ENCODE results near the gene PRKAA1.
"Not testable (repeated sequence)": the region's sequence is repeated elsewhere in the genome, so short reads cannot be mapped to it uniquely, and the experiment has no call there.

Gene PRKAA1

GRCh38 chr5:40799258-40799657 is 1.1 kb upstream of the PRKAA1 start:
- Histone ChIP-seq H3K27ac (replicated peaks) (no peak overlapping the region), H3K27me3 (ENCODE audit: insufficient read depth, poor library complexity, severe bottlenecking) (no peaks in the 10 kb centered on the region), H3K4me3 (replicated peaks; ENCODE audit: insufficient read depth, low read length) (no peak overlapping the region)
- DNase-seq (ENCODE audit: low read depth in 1 of 2, low spot score in 1 of 2): no peak
- TF ChIP-seq POLR2AphosphoS5 (IDR thresholded peaks at IDR 0.05; ENCODE audit: low read depth) (no peak), SPI1 (IDR thresholded peaks at IDR 0.05; ENCODE audit: borderline replicate concordance, low read depth) (no peak), GABPA (IDR thresholded peaks at IDR 0.05; ENCODE audit: low read depth) (no peak)
- TF ChIP-seq, protein P1, sequence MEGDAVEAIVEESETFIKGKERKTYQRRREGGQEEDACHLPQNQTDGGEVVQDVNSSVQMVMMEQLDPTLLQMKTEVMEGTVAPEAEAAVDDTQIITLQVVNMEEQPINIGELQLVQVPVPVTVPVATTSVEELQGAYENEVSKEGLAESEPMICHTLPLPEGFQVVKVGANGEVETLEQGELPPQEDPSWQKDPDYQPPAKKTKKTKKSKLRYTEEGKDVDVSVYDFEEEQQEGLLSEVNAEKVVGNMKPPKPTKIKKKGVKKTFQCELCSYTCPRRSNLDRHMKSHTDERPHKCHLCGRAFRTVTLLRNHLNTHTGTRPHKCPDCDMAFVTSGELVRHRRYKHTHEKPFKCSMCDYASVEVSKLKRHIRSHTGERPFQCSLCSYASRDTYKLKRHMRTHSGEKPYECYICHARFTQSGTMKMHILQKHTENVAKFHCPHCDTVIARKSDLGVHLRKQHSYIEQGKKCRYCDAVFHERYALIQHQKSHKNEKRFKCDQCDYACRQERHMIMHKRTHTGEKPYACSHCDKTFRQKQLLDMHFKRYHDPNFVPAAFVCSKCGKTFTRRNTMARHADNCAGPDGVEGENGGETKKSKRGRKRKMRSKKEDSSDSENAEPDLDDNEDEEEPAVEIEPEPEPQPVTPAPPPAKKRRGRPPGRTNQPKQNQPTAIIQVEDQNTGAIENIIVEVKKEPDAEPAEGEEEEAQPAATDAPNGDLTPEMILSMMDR (IDR thresholded peaks at IDR 0.05; ENCODE audit: insufficient read depth, low read length): no peak
- TF ChIP-seq, protein P2, sequence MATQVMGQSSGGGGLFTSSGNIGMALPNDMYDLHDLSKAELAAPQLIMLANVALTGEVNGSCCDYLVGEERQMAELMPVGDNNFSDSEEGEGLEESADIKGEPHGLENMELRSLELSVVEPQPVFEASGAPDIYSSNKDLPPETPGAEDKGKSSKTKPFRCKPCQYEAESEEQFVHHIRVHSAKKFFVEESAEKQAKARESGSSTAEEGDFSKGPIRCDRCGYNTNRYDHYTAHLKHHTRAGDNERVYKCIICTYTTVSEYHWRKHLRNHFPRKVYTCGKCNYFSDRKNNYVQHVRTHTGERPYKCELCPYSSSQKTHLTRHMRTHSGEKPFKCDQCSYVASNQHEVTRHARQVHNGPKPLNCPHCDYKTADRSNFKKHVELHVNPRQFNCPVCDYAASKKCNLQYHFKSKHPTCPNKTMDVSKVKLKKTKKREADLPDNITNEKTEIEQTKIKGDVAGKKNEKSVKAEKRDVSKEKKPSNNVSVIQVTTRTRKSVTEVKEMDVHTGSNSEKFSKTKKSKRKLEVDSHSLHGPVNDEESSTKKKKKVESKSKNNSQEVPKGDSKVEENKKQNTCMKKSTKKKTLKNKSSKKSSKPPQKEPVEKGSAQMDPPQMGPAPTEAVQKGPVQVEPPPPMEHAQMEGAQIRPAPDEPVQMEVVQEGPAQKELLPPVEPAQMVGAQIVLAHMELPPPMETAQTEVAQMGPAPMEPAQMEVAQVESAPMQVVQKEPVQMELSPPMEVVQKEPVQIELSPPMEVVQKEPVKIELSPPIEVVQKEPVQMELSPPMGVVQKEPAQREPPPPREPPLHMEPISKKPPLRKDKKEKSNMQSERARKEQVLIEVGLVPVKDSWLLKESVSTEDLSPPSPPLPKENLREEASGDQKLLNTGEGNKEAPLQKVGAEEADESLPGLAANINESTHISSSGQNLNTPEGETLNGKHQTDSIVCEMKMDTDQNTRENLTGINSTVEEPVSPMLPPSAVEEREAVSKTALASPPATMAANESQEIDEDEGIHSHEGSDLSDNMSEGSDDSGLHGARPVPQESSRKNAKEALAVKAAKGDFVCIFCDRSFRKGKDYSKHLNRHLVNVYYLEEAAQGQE (IDR thresholded peaks at IDR 0.05; ENCODE audit: insufficient replicate concordance, low read depth): no peak

DNA sequence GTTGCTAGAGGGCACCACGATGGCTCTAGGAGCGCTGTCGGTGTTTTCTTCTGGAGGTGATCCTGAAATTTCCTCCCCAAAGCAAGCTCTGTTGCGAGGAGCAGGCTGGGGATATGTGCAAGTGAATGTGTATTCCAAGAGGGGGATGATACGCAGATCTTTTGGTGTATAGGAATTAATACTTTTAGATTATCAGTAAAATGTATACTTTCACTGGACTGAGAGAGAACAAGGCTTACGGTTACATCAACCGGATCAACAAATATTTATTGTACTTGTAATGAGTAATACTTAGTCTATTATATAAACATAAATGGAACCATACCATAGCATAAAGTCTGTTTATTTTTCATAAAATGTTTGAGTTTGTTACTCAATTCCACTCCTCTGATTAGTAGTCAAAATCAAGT is 632 bp upstream of the PRKAA1 start:
- Histone ChIP-seq H3K27ac (replicated peaks) (no peak overlapping the region), H3K27me3 (ENCODE audit: insufficient read depth, poor library complexity, severe bottlenecking) (no peaks in the 10 kb centered on the region), H3K4me3 (replicated peaks; ENCODE audit: insufficient read depth, low read length) (peak overlapping the region; percentile 73)
- DNase-seq (ENCODE audit: low read depth in 1 of 2, low spot score in 1 of 2): no peak
- TF ChIP-seq, protein P1 (IDR thresholded peaks at IDR 0.05; ENCODE audit: insufficient read depth, low read length): no peak
- TF ChIP-seq GABPA (IDR thresholded peaks at IDR 0.05; ENCODE audit: low read depth) (no peak), POLR2AphosphoS5 (IDR thresholded peaks at IDR 0.05; ENCODE audit: low read depth) (no peak), SPI1 (IDR thresholded peaks at IDR 0.05; ENCODE audit: borderline replicate concordance, low read depth) (no peak)
- TF ChIP-seq, protein P2 (IDR thresholded peaks at IDR 0.05; ENCODE audit: insufficient replicate concordance, low read depth): no peak

- DNase-seq (ENCODE audit: low read depth in 1 of 2, low spot score in 1 of 2): peak; percentile 58 to 82
- Histone ChIP-seq H3K27ac (replicated peaks) (peak overlapping the region; percentile 78), H3K27me3 (ENCODE audit: insufficient read depth, poor library complexity, severe bottlenecking) (no peaks in the 10 kb centered on the region), H3K4me3 (replicated peaks; ENCODE audit: insufficient read depth, low read length) (peak overlapping the region; percentile 73)
- peak; percentile 68; the same call in 1 of the 2 replicates for TF ChIP-seq SPI1 (IDR thresholded peaks at IDR 0.05; ENCODE audit: borderline replicate concordance, low read depth)
- TF ChIP-seq GABPA (IDR thresholded peaks at IDR 0.05; ENCODE audit: low read depth): no peak
These were observed 732 bp downstream of the PRKAA1 start for GRCh38 chr5:40797273-40798011.

DNA sequence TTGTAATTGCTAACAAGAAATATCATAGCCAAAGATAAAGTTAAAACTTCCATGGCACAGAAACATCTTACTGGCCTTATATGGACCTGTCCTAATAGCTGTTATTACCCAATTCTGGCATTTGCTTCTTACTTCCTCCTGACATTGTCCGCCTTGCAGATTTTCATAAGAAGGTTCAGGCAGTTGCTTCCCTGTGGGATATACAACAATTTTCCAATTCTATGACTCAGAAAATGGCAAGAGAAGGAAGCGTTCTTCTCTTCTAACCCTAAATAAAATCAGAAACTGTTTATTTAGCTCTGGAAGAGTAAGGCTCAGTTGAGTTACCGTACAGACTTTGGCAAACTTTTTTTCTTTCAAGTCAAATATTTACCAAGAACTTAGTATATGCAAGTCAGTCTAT is 1.7 kb downstream of the PRKAA1 start:
- DNase-seq (ENCODE audit: low read depth in 1 of 2, low spot score in 1 of 2): peak; percentile 32 to 91
- no peaks in the 10 kb centered on the region for H3K27me3 ChIP-seq (ENCODE audit: insufficient read depth, poor library complexity, severe bottlenecking)
- H3K4me3 ChIP-seq (replicated peaks; ENCODE audit: insufficient read depth, low read length): peak overlapping the region; percentile 73
- H3K27ac ChIP-seq (replicated peaks): peak overlapping the region; percentile 78
- TF ChIP-seq, protein P1 (IDR thresholded peaks at IDR 0.05; ENCODE audit: insufficient read depth, low read length): no peak
- no peak for TF ChIP-seq GABPA (IDR thresholded peaks at IDR 0.05; ENCODE audit: low read depth)
- no peak for TF ChIP-seq POLR2AphosphoS5 (IDR thresholded peaks at IDR 0.05; ENCODE audit: low read depth)
- TF ChIP-seq SPI1 (IDR thresholded peaks at IDR 0.05; ENCODE audit: borderline replicate concordance, low read depth): no peak
- TF ChIP-seq, protein P2 (IDR thresholded peaks at IDR 0.05; ENCODE audit: insufficient replicate concordance, low read depth): no peak

DNA sequence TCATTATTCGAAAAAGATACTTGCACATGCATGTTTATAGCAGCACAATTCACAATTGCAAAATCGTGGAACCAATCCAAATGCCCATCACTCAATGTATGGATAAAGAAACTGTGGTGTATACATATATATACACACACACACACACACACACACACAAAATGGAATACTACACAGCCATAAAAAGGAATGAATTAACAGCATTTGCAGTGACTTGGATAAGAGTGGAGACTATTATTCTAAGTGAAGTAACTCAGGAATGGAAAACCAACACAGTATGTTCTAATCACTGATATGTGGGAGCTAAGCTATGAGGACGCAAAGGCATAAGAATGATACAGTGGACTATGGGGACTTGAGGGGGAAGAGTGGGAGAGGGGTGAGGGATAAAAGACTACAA is 3.3 kb downstream of the PRKAA1 start:
- not testable (repeated sequence) for DNase-seq (ENCODE audit: low read depth in 1 of 2, low spot score in 1 of 2); H3K4me3 ChIP-seq (replicated peaks; ENCODE audit: insufficient read depth, low read length); H3K27ac ChIP-seq (replicated peaks); H3K27me3 ChIP-seq (ENCODE audit: insufficient read depth, poor library complexity, severe bottlenecking)
